Measurements from ENCODE around the gene CCDC13.
"Not testable (repeated sequence)": the region's sequence is repeated elsewhere in the genome, so short reads cannot be mapped to it uniquely, and the experiment has no call there.

CCDC13 gene

GRCh38 chr3:42772670-42773408, at the start of gene CCDC13:
Gene CCDC13 (minus strand): TSS chr3:42773253. CDS start chr3:42758345, 14,908 bp downstream.
- peak; percentile 41 to 94 (median 84) for DNase-seq

GRCh38 chr3:42822828-42823227, 49.8 kb upstream of the CCDC13 start:
- DNase-seq = no peak

- DNase-seq = no peak
Measured at GRCh38 chr3:42820746-42821051, 47.6 kb upstream of the CCDC13 start.

- peak in 1 of 56 donors; percentile 15 for DNase-seq
Measured at GRCh38 chr3:42819351-42819965, 46.4 kb upstream of the CCDC13 start.

- DNase-seq = no peak
Measured at GRCh38 chr3:42815826-42816225, 42.8 kb upstream of the CCDC13 start.

GRCh38 chr3:42814914-42815507, 42.0 kb upstream of the CCDC13 start:
- no peak for DNase-seq

- no peak for DNase-seq
Measured at GRCh38 chr3:42814246-42814645, 41.2 kb upstream of the CCDC13 start.

- not testable (repeated sequence) for DNase-seq
Measured at GRCh38 chr3:42811118-42811883, 38.2 kb upstream of the CCDC13 start.

GRCh38 chr3:42810706-42811105, 37.7 kb upstream of the CCDC13 start:
- not testable (repeated sequence) for DNase-seq

- DNase-seq = no peak
Measured at GRCh38 chr3:42809202-42809601, 36.1 kb upstream of the CCDC13 start, which contains the start of gene ACKR2. Gene ACKR2 (plus strand): TSS chr3:42809445. CDS start chr3:42864503, 55,058 bp downstream.

GRCh38 chr3:42807929-42808328, 34.9 kb upstream of the CCDC13 start:
- DNase-seq = no peak

- peak in 20 of 56 donors; percentile 3 to 29 (median 16) for DNase-seq
Measured at GRCh38 chr3:42805141-42805821, 32.2 kb upstream of the CCDC13 start.

GRCh38 chr3:42804831-42805132, 31.7 kb upstream of the CCDC13 start:
- DNase-seq = no peak

GRCh38 chr3:42804106-42804830, 31.2 kb upstream of the CCDC13 start, which contains the start of gene HIGD1A:
Gene HIGD1A (minus strand): TSS chr3:42804490. CDS start chr3:42794253, 10,237 bp downstream.
- peak; percentile 79 to 98 (median 94) for DNase-seq

- DNase-seq = peak in 17 of 56 donors; percentile 26 to 70 (median 50)
Measured at GRCh38 chr3:42803414-42804105, 30.5 kb upstream of the CCDC13 start.

GRCh38 chr3:42802876-42803413, 29.9 kb upstream of the CCDC13 start:
- DNase-seq = no peak

GRCh38 chr3:42801784-42802183, 28.7 kb upstream of the CCDC13 start:
- no peak for DNase-seq

- DNase-seq = no peak
Measured at GRCh38 chr3:42801048-42801620, 28.1 kb upstream of the CCDC13 start.

GRCh38 chr3:42800251-42800650, 27.2 kb upstream of the CCDC13 start:
- DNase-seq = no peak
